Uterus (tissue), 4 donors: ENCODE measurements around the gene G6PC2. TPM values are rescaled to one million over a fixed set of nuclear protein-coding genes. Genes with fewer than 3 reads are reported as not detected.

Source experiments
- DNase-seq, 2 donors: peaks; one replicate each; pipeline ENCODE4 v3.0.0-alpha.2; 2019 to 2020
- H3K27ac ChIP-seq, 2 donors: fragments of 200-600 bp; sonication (generic); 1 replicate in 1 of 2; 2 replicates in 1 of 2; pipeline ENCODE4 v1.5.1; 2016 to 2018
- H3K27me3 ChIP-seq, 2 donors: fragments of 200-600 bp; sonication (generic); one replicate each; pipeline ENCODE4 v1.5.1; 2018 to 2019; ENCODE audit warnings: control low read depth in 1 of 2
- H3K36me3 ChIP-seq, 2 donors: fragments of 200-600 bp; sonication (generic); one replicate each; pipeline ENCODE4 v1.5.1; 2019; ENCODE audit warnings: control low read depth in 1 of 2
- H3K4me1 ChIP-seq, 2 donors: fragments of 200-600 bp; sonication (generic); one replicate each; pipeline ENCODE4 v1.5.1; 2018 to 2019; ENCODE audit warnings: control low read depth in 1 of 2
- H3K4me3 ChIP-seq, 2 donors: fragments of 200-600 bp; sonication (generic); 1 replicate in 1 of 2; 2 replicates in 1 of 2; pipeline ENCODE4 v1.5.1; 2018 to 2019; ENCODE audit warnings: mild to moderate bottlenecking in 1 of 2
- H3K9me3 ChIP-seq, 2 donors: fragments of 200-600 bp; sonication (generic); one replicate each; pipeline ENCODE4 v1.5.1; 2019; ENCODE audit warnings: control low read depth in 1 of 2
- CTCF ChIP-seq, 4 experiments: fragments of 200-600 bp in 2 of 4; fragments of 450-650 bp in 2 of 4; sonication (generic) in 2 of 4; IDR thresholded peaks; one replicate each; pipeline ENCODE4 v1.5.1; 2016 to 2019; ENCODE audit warnings: antibody characterized with exemption in 4 of 4, mild to moderate bottlenecking in 2 of 4, moderate library complexity in 1 of 4
- POLR2A ChIP-seq, 2 donors: fragments of 450-650 bp; IDR thresholded peaks; one replicate each; pipeline ENCODE4 v1.6.1; 2016; ENCODE audit warnings: antibody characterized with exemption in 2 of 2, mild to moderate bottlenecking in 1 of 2, moderate library complexity in 1 of 2
- intact Hi-C: fragments of 100-400 bp; cut with DNase I; formaldehyde crosslinking; loops from one replicate; pipeline ENCODE4 v1.15.1; 2023; ENCODE audit warnings: low total_unique reads
- total RNA-seq, 4 donors: library from RNA; depleted of rRNA in 3 of 4; stranded (reverse); fragments of >200 nt in 3 of 4; gene quantifications; one replicate each; pipeline versions ENCODE4 v1.1.0 to v1.2.4, GENCODE V29; 2014 to 2023
- donor health status: DM: yes; HTN: yes; CAD: no.

G6PC2 gene
- total RNA-seq, 4 donors from 2014 or later = 0.95 TPM; not detected in 3

GRCh38 chr2:168954256-168954655 is 53.2 kb downstream of the G6PC2 start:
- H3K4me3 ChIP-seq = no peak overlapping the region
- intact Hi-C loops = no loop called here
- no peaks in the 10 kb centered on the region for H3K4me1 ChIP-seq
- no peak overlapping the region for H3K27ac ChIP-seq
- no peaks in the 10 kb centered on the region for H3K27me3 ChIP-seq
- H3K9me3 ChIP-seq = no peaks in the 10 kb centered on the region
- no peaks in the 10 kb centered on the region for H3K36me3 ChIP-seq
- TF ChIP-seq POLR2A (IDR thresholded peaks at IDR 0.05) (no peak), CTCF (IDR thresholded peaks at IDR 0.05) (no peak)
- DNase-seq = no peak

- no peaks in the 10 kb centered on the region for H3K9me3 ChIP-seq
- no peak for DNase-seq
- no peak overlapping the region for H3K27ac ChIP-seq
- no peaks in the 10 kb centered on the region for H3K36me3 ChIP-seq
- TF ChIP-seq CTCF (IDR thresholded peaks at IDR 0.05) = no peak
- TF ChIP-seq POLR2A (IDR thresholded peaks at IDR 0.05) = no peak
- H3K4me3 ChIP-seq = no peak overlapping the region
- no peaks in the 10 kb centered on the region for H3K4me1 ChIP-seq
- intact Hi-C loops = no loop called here
- H3K27me3 ChIP-seq = no peaks in the 10 kb centered on the region
Measured at GRCh38 chr2:168955321-168955720, 54.2 kb downstream of the G6PC2 start.

- DNase-seq = no peak
- Histone ChIP-seq H3K4me3 (no peak overlapping the region), H3K9me3 (no peaks in the 10 kb centered on the region), H3K27ac (no peak overlapping the region), H3K36me3 (no peaks in the 10 kb centered on the region), H3K27me3 (no peaks in the 10 kb centered on the region), H3K4me1 (no peaks in the 10 kb centered on the region)
- intact Hi-C loops = no loop called here
- TF ChIP-seq POLR2A (IDR thresholded peaks at IDR 0.05) (no peak), CTCF (IDR thresholded peaks at IDR 0.05) (no peak)
Measured at GRCh38 chr2:168956392-168956791, 55.3 kb downstream of the G6PC2 start.

Other genes with a start within 250 kb of the G6PC2 start
- 100 to 1,000 TPM in 3 of 4 donors, 10 to 100 TPM in 1; 27.5 to 192 (median 147) TPM for gene NOSTRIN, start 98.7 kb upstream of the G6PC2 start, total RNA-seq
- gene SPC25, start 10.9 kb upstream of the G6PC2 start, total RNA-seq = 1 to 10 TPM in 1 of 4 donors, under 1 TPM in 1, not detected in 2; 0.43 to 9.5 TPM
- gene ABCB11, start 130.0 kb downstream of the G6PC2 start, total RNA-seq = under 1 TPM in 1 of 4 donors, not detected in 3; 0.29 TPM
- gene DHRS9, start 168.3 kb downstream of the G6PC2 start, total RNA-seq = under 1 TPM in 3 of 4 donors, not detected in 1; 0.26 to 0.91 (median 0.48) TPM